Measurements from ENCODE around the gene ATG10.
"Not testable (repeated sequence)": the region's sequence is repeated elsewhere in the genome, so short reads cannot be mapped to it uniquely, and the experiment has no call there.

ATG10 gene

GRCh38 chr5:82222597-82223574 is 251.1 kb downstream of the ATG10 start:
- DNase-seq (ENCODE audit: low read depth) = peak; percentile 29

DNA sequence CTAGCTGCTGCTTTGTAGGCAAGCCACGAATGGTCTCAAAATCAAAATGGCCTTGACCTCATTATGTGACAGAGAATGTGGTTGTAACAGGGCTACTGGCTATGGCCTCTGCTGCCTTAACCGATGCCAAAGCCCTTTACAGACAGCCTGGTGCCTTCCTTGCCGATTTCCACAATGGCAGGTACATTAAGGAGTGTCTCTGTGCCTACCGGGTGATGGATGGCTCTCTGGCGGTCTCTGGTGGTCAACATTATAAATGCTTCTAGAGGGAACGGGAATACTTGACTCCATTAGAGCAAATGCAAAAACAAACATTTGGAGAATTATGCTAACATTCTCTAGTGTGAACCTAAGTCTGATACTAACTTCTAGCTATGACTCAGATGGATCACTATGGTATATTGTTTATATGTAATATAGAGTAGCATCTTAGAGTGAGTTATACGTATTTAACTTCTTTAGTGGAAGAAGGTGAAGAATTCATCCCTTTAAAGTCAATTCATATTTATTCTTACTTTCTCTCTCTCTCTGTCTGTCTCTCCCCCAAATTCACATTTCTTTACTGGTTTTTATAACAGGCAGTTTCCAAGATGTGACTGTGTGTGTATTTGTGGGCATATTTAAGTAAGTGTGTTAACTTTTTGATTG is 253.8 kb downstream of the ATG10 start:
- peak; percentile 64 for DNase-seq (ENCODE audit: low read depth)

GRCh38 chr5:82234885-82235284 is 263.1 kb downstream of the ATG10 start:
- DNase-seq (ENCODE audit: low read depth) = no peak

DNA sequence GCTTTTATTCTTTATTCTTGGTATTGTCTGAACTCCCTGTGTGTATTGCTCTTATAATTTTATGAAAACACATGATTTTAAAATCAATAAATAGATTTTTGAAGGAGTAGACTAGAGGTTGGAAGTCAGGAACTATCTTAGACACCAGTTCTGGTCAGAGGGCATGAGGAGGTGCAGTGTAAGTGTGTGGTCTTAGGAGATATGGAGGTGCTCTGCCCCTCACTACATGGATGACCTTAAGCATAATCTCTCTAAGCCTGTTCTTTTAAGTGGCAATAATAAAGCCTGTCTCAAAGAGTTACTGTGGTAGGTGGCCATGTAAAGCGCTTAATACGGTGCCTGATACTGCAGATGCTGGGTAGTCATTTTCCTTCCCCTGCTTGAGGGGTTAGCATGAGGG is 272.3 kb downstream of the ATG10 start:
- no peak for DNase-seq (ENCODE audit: low read depth)

- DNase-seq (ENCODE audit: low read depth) = no peak
Measured at GRCh38 chr5:82244854-82245635, 273.2 kb downstream of the ATG10 start.

DNA sequence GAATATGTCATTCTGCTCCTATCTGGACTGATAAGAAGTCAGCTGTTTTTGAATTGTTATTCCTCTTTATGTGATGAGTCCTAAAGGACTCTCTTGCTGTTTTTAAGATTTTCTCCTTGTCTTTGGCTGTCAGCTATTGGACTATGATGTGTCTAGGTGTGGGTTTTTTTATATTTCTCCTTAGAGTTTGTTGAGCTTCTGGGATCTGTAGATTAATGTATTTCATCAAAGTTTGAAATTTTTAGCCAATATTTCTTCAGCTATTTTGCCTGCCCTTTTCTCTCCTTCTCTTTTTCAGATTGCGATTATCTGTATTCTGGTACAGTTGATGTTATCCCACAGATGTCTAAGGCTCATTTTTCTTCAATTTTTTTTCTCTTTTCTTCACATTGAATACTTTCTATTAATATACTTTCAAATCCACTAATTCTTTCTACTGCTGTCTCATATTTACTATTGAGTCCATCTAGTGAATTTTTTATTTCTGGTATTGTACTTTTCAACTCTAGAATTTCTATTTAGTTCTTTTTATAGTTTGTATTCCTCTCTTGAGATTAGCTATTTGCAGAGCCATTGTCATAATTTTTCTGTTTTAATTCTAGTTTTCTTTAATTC is 275.2 kb downstream of the ATG10 start:
- no peak for DNase-seq (ENCODE audit: low read depth)

DNA sequence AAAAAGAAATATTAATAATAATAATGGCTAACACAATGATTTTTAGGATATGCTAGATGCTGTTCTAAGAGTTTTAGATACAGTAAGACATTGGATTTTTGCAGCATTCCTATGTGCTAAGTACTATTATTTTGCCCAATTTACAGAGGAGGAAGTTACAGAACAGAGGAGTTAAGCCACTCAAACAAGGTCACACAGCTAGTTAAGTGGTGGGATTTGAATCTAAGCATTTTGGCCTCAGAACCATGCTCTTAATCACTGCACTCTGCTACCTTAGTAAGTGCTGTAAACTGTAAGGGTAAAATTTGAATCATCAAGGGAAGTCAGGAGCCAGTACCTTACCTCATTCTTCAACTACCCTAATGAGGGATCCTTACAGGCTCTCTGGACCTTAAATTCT is 280.9 kb downstream of the ATG10 start:
- DNase-seq (ENCODE audit: low read depth) = no peak

DNA sequence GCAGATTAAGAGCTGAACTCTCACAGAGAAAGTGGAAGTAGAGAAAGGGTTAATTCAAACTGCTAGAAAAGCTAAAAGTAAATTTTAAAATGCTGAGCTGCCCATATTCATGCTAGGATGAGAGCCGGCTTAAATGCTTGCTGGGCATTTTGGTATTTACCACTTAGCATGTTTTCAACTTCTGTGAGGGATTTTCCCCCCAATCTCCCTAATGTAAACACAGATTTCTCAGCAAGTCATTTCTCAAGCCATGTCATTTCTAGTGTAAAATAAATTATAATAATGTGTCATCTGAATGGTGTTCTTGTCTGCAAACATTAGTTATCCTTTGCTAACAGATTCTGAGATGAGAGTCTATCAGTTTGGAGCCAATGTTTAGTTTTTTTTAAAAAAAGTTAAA is 284.0 kb downstream of the ATG10 start:
- DNase-seq (ENCODE audit: low read depth) = peak; percentile 18

GRCh38 chr5:82257247-82257646 is 285.4 kb downstream of the ATG10 start:
- DNase-seq (ENCODE audit: low read depth) = no peak

DNA sequence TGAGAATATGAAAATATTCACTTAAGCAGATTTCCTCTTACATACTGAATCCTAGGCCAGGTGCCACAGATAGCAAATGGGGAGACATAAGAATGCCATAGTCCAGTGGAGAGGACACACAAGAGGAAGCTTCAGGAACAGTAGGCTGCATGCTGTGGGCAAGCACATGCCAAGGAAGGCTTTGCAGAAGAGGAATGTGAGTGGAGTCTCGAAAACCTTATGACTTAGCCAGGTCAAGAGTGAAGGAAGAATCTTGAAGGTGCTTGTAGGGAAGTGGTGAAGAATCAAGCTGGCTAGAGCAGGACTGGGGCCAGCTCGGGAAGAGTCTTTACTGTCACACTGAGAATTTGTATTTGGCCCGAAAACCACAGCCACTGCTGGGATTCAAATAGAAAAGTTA is 285.9 kb downstream of the ATG10 start:
- no peak for DNase-seq (ENCODE audit: low read depth)

DNA sequence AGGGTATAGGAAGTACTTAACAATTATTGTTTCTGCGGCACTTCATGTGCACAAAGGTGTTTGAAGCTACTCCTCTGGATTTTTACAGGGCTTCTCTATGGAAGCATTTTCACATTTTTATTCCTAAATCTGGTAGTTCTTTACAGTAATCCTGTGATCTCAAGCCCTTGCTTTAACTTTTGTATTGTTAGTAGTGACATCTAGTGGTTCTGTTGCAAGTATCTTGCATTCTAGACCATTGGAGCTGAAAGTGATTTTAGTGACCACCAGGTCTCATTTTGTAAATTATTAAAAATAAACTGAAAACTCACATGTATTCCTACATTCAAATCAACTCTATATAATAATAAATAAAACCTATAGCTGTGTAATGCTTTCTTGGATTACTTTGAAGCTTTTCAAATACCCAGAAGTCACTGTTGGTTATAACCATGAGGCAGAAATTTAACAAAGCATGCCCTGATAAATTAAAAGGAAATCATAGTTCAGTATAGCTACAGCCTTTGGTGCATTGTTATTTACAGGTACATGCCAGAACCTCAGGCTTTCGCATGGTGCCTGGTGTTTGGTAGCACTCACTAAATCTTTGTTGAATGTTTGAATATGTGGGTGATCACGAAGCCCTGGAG is 287.5 kb downstream of the ATG10 start:
- DNase-seq (ENCODE audit: low read depth) = peak; percentile 42

GRCh38 chr5:82265047-82265446 is 293.2 kb downstream of the ATG10 start:
- DNase-seq (ENCODE audit: low read depth) = no peak

DNA sequence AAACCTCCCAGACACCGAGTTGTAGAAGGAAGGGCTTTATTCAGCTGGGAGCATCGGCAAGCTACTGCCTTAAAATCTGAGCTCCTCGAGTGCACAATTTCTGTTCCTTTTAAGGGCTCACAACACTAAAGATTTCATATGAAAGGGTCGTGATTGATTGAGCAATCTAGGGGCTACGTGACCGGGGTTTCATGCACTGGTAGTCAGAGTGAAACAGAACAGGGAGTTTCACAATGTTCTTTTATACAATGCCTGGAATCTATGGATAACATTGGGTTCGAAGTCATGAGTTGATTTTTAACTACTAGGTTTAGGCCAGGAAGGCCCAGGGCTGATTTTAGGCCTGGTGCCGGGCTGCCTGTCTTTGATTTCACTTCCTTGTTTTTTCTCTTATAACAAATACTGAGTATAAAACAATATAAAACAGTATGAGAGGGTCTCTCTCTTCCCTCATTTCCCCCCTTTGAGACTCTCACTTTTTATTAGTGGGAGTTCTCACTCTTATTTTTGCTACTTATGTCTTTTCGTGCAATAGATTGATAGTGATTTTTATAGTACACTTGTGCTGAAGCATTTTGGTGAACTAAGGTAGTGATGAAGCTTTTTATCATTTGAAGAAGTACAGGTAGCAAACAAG is 295.6 kb downstream of the ATG10 start:
- DNase-seq (ENCODE audit: low read depth) = not testable (repeated sequence)

DNA sequence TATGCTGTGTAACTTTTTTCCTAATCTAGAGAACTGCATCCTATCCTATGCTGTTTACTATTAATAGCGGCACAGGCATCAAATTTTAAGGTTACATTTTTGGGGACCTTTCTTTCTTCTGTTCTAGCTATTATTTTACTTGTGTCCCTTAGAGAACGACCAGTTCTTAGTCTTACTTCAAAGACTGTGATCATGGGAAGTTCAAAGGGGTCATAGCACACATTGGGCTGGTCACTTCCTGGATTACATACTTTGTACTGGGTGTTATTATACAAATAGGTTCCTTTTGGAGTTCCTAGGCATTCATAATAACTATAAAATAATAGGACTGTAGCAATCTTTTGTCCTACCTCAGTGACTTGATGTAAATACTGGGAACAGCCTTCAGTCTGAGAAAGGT is 297.5 kb downstream of the ATG10 start:
- DNase-seq (ENCODE audit: low read depth) = not testable (repeated sequence)

- not testable (repeated sequence) for DNase-seq (ENCODE audit: low read depth)
Measured at GRCh38 chr5:82272571-82273356, 300.9 kb downstream of the ATG10 start.

GRCh38 chr5:82273426-82273825 is 301.6 kb downstream of the ATG10 start:
- not testable (repeated sequence) for DNase-seq (ENCODE audit: low read depth)

GRCh38 chr5:82274343-82275211 is 302.8 kb downstream of the ATG10 start:
- DNase-seq (ENCODE audit: low read depth) = no peak

- DNase-seq (ENCODE audit: low read depth) = no peak
Measured at GRCh38 chr5:82275216-82275664, 303.4 kb downstream of the ATG10 start.
